Activated naive CD8-positive, alpha-beta T cell treated with anti-CD3 and anti-CD28 coated beads, Interleukin-2, amount 10 ng/mL, durations not matched to agents 7 days and 5 days (primary cell): ENCODE measurements around the gene POLR2L. TPM values are rescaled to one million over a fixed set of nuclear protein-coding genes. Genes with fewer than 3 reads are reported as not detected.
A peak's percentile ranks its signal among the peaks of the same experiment; 100 is the strongest.

Experiments
- ATAC-seq: fragments of 150-1000 bp; cut with Tn5 transposase; one replicate; pipeline ENCODE4 v1.10.0; 2021; ENCODE audit warnings: low read depth, moderate library complexity
- POLR2A ChIA-PET: fragments of 350-600 bp; sonication (Branson Sonifier 250); formaldehyde crosslinking; loops from one replicate; lab custom pipeline; 2021; ENCODE audit warnings: antibody characterized with exemption; lab: Charles Lee
- DNase-seq: peaks from one replicate; pipeline ENCODE4 v3.0.0; 2021
- H3K27ac Mint-ChIP-seq: one replicate; pipeline ENCODE4 v1.8.0; 2022; ENCODE audit warnings: mild to moderate bottlenecking, mixed read lengths
- H3K27me3 Mint-ChIP-seq: one replicate; pipeline ENCODE4 v1.8.0; 2022; ENCODE audit warnings: mild to moderate bottlenecking, moderate library complexity, mixed read lengths
- H3K36me3 Mint-ChIP-seq: one replicate; pipeline ENCODE4 v1.8.0; 2021; ENCODE audit warnings: mild to moderate bottlenecking, mixed read lengths
- H3K4me1 Mint-ChIP-seq: one replicate; pipeline ENCODE4 v1.8.0; 2021; ENCODE audit warnings: mixed read lengths
- H3K4me3 Mint-ChIP-seq: one replicate; pipeline ENCODE4 v1.8.0; 2022; ENCODE audit warnings: mild to moderate bottlenecking, moderate library complexity, mixed read lengths
- H3K9me3 Mint-ChIP-seq: one replicate; pipeline ENCODE4 v1.8.0; 2021; ENCODE audit warnings: mixed read lengths
- total RNA-seq, 2 experiments: library from RNA; stranded (reverse); gene quantifications; one replicate each; pipeline ENCODE4 v1.2.3, GENCODE V29; 2021

Gene POLR2L
- total RNA-seq, 2 experiments from 2014 or later, result 76.7 to 78.9 TPM

DNA sequence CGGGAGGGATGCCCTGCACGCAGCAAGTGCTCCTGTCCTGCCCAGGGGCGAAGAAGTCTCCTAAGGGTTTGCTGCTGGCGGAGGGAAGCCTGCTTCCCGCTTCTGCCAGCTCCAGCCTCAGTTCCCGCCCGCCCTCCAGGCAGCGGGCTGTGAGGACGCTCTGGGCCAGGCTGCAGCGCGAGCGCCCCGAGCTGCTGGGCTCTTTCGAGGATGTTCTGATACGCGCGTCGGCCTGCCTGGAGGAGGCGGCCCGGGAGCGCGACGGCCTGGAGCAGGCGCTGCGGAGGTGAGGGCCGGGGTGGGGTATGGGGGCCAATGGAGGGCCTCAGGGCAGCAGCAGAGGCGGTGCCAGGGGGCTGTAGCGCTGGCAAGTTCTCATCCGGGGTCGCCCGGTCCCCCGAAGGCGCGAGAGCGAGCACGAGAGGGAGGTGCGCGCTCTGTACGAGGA lies 12.5 kb downstream of the POLR2L start:
- Mint-ChIP-seq H3K27me3 (peaks cover 30% of the 10 kb centered on the region), H3K9me3 (no peaks in the 10 kb centered on the region), H3K36me3 (peaks cover 5% of the 10 kb centered on the region), H3K27ac (no peak overlapping the region), H3K4me1 (peaks cover 21% of the 10 kb centered on the region), H3K4me3 (peak overlapping the region; percentile 65)
- ATAC-seq (peak; percentile 4), DNase-seq (no peak)
- POLR2A ChIA-PET, result interaction anchor here (1.3 to 9.6 kb wide), 3 partner anchors 10 to 52 kb away, joined by 3 to 67 read pairs (median 39); partner anchors contain the start of genes GATD1, PNPLA2, POLR2L and TSPAN4

GRCh38 chr11:829176-829846 lies 13.0 kb downstream of the POLR2L start:
- no peak for DNase-seq
- H3K36me3 Mint-ChIP-seq, result peaks cover 5% of the 10 kb centered on the region
- H3K4me1 Mint-ChIP-seq, result peaks cover 19% of the 10 kb centered on the region
- ATAC-seq, result no peak
- peaks cover 30% of the 10 kb centered on the region for H3K27me3 Mint-ChIP-seq
- H3K4me3 Mint-ChIP-seq, result peak overlapping the region; percentile 65
- H3K9me3 Mint-ChIP-seq, result no peaks in the 10 kb centered on the region
- H3K27ac Mint-ChIP-seq, result no peak overlapping the region
- POLR2A ChIA-PET, result interaction anchor here (1.3 to 9.6 kb wide), 4 partner anchors 10 to 52 kb away, joined by 3 to 67 read pairs (median 24); partner anchors contain the start of genes GATD1, PNPLA2, POLR2L and RPLP2

- POLR2A ChIA-PET, result interaction anchor here (1.3 to 9.6 kb wide), 4 partner anchors 9 to 51 kb away, joined by 3 to 67 read pairs (median 24); partner anchors contain the start of genes GATD1, PNPLA2, POLR2L and RPLP2
- Mint-ChIP-seq H3K36me3 (peaks cover 6% of the 10 kb centered on the region), H3K9me3 (no peaks in the 10 kb centered on the region), H3K27ac (no peak overlapping the region), H3K27me3 (peaks cover 30% of the 10 kb centered on the region), H3K4me1 (peaks cover 16% of the 10 kb centered on the region), H3K4me3 (peak overlapping the region; percentile 79)
- ATAC-seq (no peak), DNase-seq (no peak)
Measured at GRCh38 chr11:828506-829175, 13.7 kb downstream of the POLR2L start.

DNA sequence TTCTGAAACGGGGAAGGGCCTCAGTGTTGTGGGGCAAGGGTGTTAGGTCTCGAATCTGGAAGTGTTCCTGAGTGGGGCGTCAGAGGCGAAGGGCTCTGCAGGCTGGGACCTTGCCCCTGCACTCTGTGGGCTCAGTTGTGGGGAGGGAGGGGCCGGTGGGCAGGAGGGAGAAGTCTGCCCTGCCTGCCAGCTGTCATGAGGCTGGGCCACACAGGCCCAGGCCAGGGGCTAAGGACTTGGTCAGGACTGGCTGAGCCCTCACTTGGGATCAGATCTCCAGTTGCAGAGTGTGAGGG lies 14.5 kb downstream of the POLR2L start, which contains the start of gene CRACR2B:
CRACR2B (plus strand) TSS at position 23 of the 296 bp plus-strand sequence. CDS start 689 bp downstream, outside the sequence.
- POLR2A ChIA-PET, result interaction anchor here (2.1 to 9.6 kb wide), 3 partner anchors 8 to 19 kb away, joined by 8 to 67 read pairs (median 39); partner anchors contain the start of genes PNPLA2, POLR2L, RPLP2 and TSPAN4
- H3K27me3 Mint-ChIP-seq, result peaks cover 30% of the 10 kb centered on the region
- H3K4me3 Mint-ChIP-seq, result peak within 1 kb of the TSS; percentile 83
- ATAC-seq, result no peak
- no peaks in the 10 kb centered on the region for H3K9me3 Mint-ChIP-seq
- DNase-seq, result no peak
- peaks cover 15% of the 10 kb centered on the region for H3K4me1 Mint-ChIP-seq
- H3K36me3 Mint-ChIP-seq, result peaks cover 6% of the 10 kb centered on the region
- H3K27ac Mint-ChIP-seq, result peak within 1 kb of the TSS; percentile 77

GRCh38 chr11:827146-827896 lies 15.0 kb downstream of the POLR2L start:
- peaks cover 15% of the 10 kb centered on the region for H3K4me1 Mint-ChIP-seq
- POLR2A ChIA-PET, result interaction anchor here (1.1 to 9.6 kb wide), 4 partner anchors 8 to 23 kb away, joined by 3 to 67 read pairs (median 24); partner anchors contain the start of genes PNPLA2, POLR2L, RPLP2 and TSPAN4
- H3K9me3 Mint-ChIP-seq, result no peaks in the 10 kb centered on the region
- H3K4me3 Mint-ChIP-seq, result peak overlapping the region; percentile 83
- peaks cover 30% of the 10 kb centered on the region for H3K27me3 Mint-ChIP-seq
- peaks cover 6% of the 10 kb centered on the region for H3K36me3 Mint-ChIP-seq
- H3K27ac Mint-ChIP-seq, result peak overlapping the region; percentile 77
- DNase-seq (peak; percentile 75), ATAC-seq (peak; percentile 33)

DNA sequence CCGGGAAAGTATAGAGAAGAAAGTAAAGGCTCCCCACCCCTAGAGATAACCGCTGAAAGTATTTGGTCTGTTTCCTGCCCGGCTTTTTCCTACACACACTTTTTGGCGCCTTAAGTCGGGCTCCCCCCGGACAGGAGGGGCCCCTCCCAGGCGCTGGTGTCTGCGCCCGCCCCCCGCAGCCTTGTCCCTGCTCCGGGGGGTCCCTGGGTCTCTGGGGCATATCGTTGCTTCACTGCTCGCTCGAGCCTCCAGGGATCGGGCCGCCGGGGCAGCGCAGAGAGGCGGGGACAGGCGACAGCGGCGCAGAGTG lies 15.5 kb downstream of the POLR2L start:
- peaks cover 16% of the 10 kb centered on the region for H3K4me1 Mint-ChIP-seq
- H3K4me3 Mint-ChIP-seq, result peak overlapping the region; percentile 83
- DNase-seq (no peak), ATAC-seq (peak; percentile 13)
- no peaks in the 10 kb centered on the region for H3K9me3 Mint-ChIP-seq
- H3K36me3 Mint-ChIP-seq, result peaks cover 6% of the 10 kb centered on the region
- peak overlapping the region; percentile 77 for H3K27ac Mint-ChIP-seq
- H3K27me3 Mint-ChIP-seq, result peaks cover 29% of the 10 kb centered on the region
- POLR2A ChIA-PET, result interaction anchor here (1.1 to 9.6 kb wide), 3 partner anchors 15 to 22 kb away, joined by 3 to 67 read pairs (median 8); partner anchors contain the start of genes POLR2L, RPLP2 and TSPAN4

GRCh38 chr11:826227-826621 lies 16.1 kb downstream of the POLR2L start:
- ATAC-seq, result no peak
- Mint-ChIP-seq H3K36me3 (peaks cover 6% of the 10 kb centered on the region), H3K4me3 (peak overlapping the region; percentile 83), H3K27ac (peak overlapping the region; percentile 77), H3K4me1 (peaks cover 17% of the 10 kb centered on the region), H3K27me3 (peaks cover 23% of the 10 kb centered on the region), H3K9me3 (no peaks in the 10 kb centered on the region)
- DNase-seq, result no peak
- POLR2A ChIA-PET, result interaction anchor here (0.7 to 9.6 kb wide), 4 partner anchors 16 to 31 kb away, joined by 4 to 67 read pairs (median 4); partner anchors contain the start of genes POLR2L, RPLP2 and TSPAN4

DNA sequence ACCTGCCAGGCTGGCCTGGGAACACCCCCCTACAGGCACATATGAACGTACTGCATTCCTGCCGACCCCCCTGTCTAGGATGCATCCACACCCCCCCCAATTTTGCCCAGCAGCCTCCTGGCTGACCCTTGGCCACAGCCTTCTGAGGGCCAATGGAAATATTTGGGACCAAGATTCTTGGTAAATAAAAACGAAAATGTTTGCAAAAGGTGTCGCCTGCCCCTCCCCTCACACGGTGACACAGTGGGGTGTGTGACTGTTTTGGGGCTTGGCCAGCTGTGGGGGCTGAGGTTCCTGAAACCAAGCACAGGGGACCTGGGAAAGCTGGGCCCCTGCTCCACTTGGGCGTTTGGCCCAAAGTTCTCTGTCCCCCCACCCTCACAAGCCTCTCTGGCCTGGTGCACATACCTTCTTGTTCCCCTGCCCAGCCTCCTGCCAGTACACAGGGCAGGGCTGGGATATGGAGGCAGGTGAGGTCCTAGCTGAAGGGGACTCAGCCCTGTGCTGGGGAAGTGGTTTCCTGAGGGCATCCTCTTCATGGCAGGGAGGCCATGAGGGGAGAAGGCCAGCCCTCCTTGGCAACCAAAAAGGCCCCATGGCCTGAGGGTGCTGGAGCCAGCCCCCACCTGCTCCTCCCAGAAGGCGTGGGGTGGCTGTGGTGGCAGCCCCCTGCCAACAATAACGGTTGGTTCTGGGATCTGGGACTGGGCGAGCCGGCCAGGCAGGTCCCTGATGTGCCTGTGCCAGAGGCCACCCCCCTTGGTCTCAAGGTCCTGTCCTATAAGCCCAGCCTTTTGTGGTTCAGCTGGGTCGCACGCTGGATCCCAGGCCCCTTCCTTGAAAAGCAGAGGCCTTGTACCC lies 16.7 kb downstream of the POLR2L start:
- H3K4me3 Mint-ChIP-seq, result no peak overlapping the region
- peaks cover 20% of the 10 kb centered on the region for H3K27me3 Mint-ChIP-seq
- ATAC-seq (no peak), DNase-seq (no peak)
- H3K9me3 Mint-ChIP-seq, result no peaks in the 10 kb centered on the region
- peaks cover 7% of the 10 kb centered on the region for H3K36me3 Mint-ChIP-seq
- peaks cover 23% of the 10 kb centered on the region for H3K4me1 Mint-ChIP-seq
- POLR2A ChIA-PET, result interaction anchor here (0.7 to 9.6 kb wide), 4 partner anchors 16 to 30 kb away, joined by 4 to 67 read pairs (median 4); partner anchors contain the start of genes POLR2L, RPLP2 and TSPAN4
- H3K27ac Mint-ChIP-seq, result no peak overlapping the region

DNA sequence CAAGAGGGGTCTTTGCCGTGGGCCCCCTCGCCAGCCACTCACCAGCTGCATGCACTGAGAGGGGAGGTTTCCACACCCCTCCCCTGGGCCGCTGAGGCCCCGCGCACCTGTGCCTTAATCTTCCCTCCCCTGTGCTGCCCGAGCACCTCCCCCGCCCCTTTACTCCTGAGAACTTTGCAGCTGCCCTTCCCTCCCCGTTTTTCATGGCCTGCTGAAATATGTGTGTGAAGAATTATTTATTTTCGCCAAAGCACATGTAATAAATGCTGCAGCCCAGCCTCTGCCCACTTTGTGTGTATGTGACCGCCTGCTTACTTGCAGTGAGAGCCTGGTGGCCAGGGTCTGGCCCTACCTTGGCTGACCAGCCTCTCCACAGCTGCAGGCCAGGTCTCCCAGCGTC lies 17.4 kb downstream of the POLR2L start:
- H3K27me3 Mint-ChIP-seq, result peaks cover 20% of the 10 kb centered on the region
- ATAC-seq, result no peak
- no peak for DNase-seq
- peaks cover 7% of the 10 kb centered on the region for H3K36me3 Mint-ChIP-seq
- no peak overlapping the region for H3K27ac Mint-ChIP-seq
- no peak overlapping the region for H3K4me3 Mint-ChIP-seq
- no peaks in the 10 kb centered on the region for H3K9me3 Mint-ChIP-seq
- H3K4me1 Mint-ChIP-seq, result peaks cover 23% of the 10 kb centered on the region
- POLR2A ChIA-PET, result interaction anchor here (0.8 kb wide), 1 partner anchor 118 kb away, joined by 3 read pairs; no protein-coding TSS in a partner anchor

DNA sequence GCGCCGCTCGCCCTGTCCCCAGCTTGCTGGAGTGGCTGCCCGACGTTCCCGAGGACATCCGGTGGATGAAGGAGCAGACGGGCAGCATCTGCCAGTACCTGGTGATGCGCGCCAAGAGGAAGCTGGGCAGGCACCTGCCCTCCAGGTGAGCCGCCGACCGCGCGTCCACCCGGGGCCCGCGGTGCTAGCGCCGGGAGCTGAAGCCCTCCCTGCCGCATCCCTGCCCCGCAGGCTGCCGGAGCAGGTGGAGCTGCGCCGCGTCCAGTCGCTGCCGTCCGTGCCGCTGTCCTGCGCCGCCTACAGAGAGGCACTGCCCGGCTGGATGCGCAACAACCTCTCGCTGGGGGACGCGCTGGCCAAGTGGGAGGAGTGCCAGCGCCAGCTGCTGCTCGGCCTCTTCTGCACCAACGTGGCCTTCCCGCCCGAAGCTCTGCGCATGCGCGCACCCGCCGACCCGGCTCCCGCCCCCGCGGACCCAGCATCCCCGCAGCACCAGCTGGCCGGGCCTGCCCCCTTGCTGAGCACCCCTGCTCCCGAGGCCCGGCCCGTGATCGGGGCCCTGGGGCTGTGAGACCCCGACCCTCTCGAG lies 17.9 kb downstream of the POLR2L start:
- H3K4me1 Mint-ChIP-seq, result peaks cover 21% of the 10 kb centered on the region
- POLR2A ChIA-PET, result interaction anchor here (0.8 kb wide), 1 partner anchor 118 kb away, joined by 3 read pairs; no protein-coding TSS in a partner anchor

GRCh38 chr11:823441-824291 lies 18.7 kb downstream of the POLR2L start:
- Mint-ChIP-seq H3K27ac (no peak overlapping the region), H3K27me3 (peaks cover 10% of the 10 kb centered on the region), H3K4me3 (no peak overlapping the region), H3K9me3 (no peaks in the 10 kb centered on the region), H3K4me1 (peaks cover 18% of the 10 kb centered on the region), H3K36me3 (peaks cover 7% of the 10 kb centered on the region)
- POLR2A ChIA-PET, result interaction anchor here (0.7 kb wide), 1 partner anchor 13 kb away, joined by 3 read pairs; no protein-coding TSS in a partner anchor
- DNase-seq (no peak), ATAC-seq (no peak)

More for the DNA sequence above, 17.9 kb downstream of the POLR2L start:
- Mint-ChIP-seq H3K27me3 (peaks cover 17% of the 10 kb centered on the region), H3K9me3 (no peaks in the 10 kb centered on the region), H3K36me3 (peaks cover 7% of the 10 kb centered on the region), H3K27ac (no peak overlapping the region), H3K4me3 (no peak overlapping the region)
- no peak for ATAC-seq
- no peak for DNase-seq
